OCI-LY7 (cell line): ENCODE data around the gene PDE8B. TPM values are rescaled to one million over a fixed set of nuclear protein-coding genes. Genes with fewer than 3 reads are reported as not detected.

Source experiments
- BruUV-seq: library from RNA; stranded (reverse); fragments of 400-500 nt; replicated peaks from 2 replicates; lab custom pipeline; 2021; lab: Mats Ljungman, UMichigan
- CTCF ChIA-PET: fragments of 300-600 bp; sonication (Branson Sonifier 250); formaldehyde crosslinking; loops from one replicate; lab custom pipeline; 2022; ENCODE audit warnings: antibody characterized with exemption; ENCODE audit not compliant: unreplicated experiment; lab: Charles Lee
- POLR2A ChIA-PET: fragments of 300-600 bp; sonication (Branson Sonifier 250); formaldehyde crosslinking; loops from one replicate; lab custom pipeline; 2022; ENCODE audit warnings: antibody characterized with exemption; lab: Charles Lee
- DNase-seq: peaks from one replicate; pipeline ENCODE4 v3.0.0-alpha.2; 2015; ENCODE audit warnings: low spot score
- H2AFZ ChIP-seq: fragments of 200-600 bp; sonication (generic), shearing (Covaris generic); 2 replicates; pipeline ENCODE4 v1.6.1; 2014; ENCODE audit warnings: mild to moderate bottlenecking, antibody characterized with exemption, low read length, moderate library complexity
- H3K27ac ChIP-seq: fragments of 200-600 bp; sonication (generic); 2 replicates; pipeline ENCODE4 v1.5.1; 2014; ENCODE audit warnings: mixed run types, low read depth, mild to moderate bottlenecking, moderate library complexity, low read length, inconsistent platforms; ENCODE audit not compliant: poor library complexity, severe bottlenecking
- H3K36me3 ChIP-seq: fragments of 200-600 bp; sonication (generic); 2 replicates; pipeline ENCODE4 v1.6.1; 2014; ENCODE audit warnings: mild to moderate bottlenecking, antibody characterized with exemption, low read length, moderate library complexity, mixed read lengths; ENCODE audit not compliant: insufficient read depth
- H3K4me1 ChIP-seq: fragments of 200-600 bp; sonication (generic); 2 replicates; pipeline ENCODE4 v1.5.1; 2014; ENCODE audit warnings: mild to moderate bottlenecking, low read length; ENCODE audit not compliant: insufficient read depth, poor library complexity, severe bottlenecking
- H3K4me2 ChIP-seq: fragments of 200-600 bp; sonication (generic); 2 replicates; pipeline ENCODE4 v1.6.1; 2014; ENCODE audit warnings: mild to moderate bottlenecking, low read length
- H3K4me3 ChIP-seq: fragments of 200-600 bp; sonication (generic); 2 replicates; pipeline ENCODE4 v1.5.1; 2014; ENCODE audit warnings: mild to moderate bottlenecking, low read depth, low read length; ENCODE audit not compliant: poor library complexity, severe bottlenecking
- H3K79me2 ChIP-seq: fragments of 200-600 bp; sonication (generic); 2 replicates; pipeline ENCODE4 v1.6.1; 2016; ENCODE audit warnings: low read depth, mild to moderate bottlenecking, low read length, moderate library complexity, mixed read lengths; ENCODE audit not compliant: insufficient read depth
- H3K9me2 ChIP-seq: fragments of 200-600 bp; sonication (generic); 2 replicates; pipeline ENCODE4 v1.6.1; 2016; ENCODE audit warnings: mild to moderate bottlenecking, low read length, mixed read lengths; ENCODE audit not compliant: insufficient read depth
- H3K9me3 ChIP-seq: fragments of 200-600 bp; sonication (generic); 2 replicates; pipeline ENCODE4 v1.6.1; 2014; ENCODE audit warnings: mild to moderate bottlenecking, mixed run types, low read length, mixed read lengths
- H4K20me1 ChIP-seq: fragments of 200-600 bp; sonication (generic); 2 replicates; pipeline ENCODE4 v1.6.1; 2014; ENCODE audit warnings: mild to moderate bottlenecking, antibody characterized with exemption, low read length, moderate library complexity, mixed read lengths; ENCODE audit not compliant: insufficient read depth
- EZH2phosphoT487 ChIP-seq: fragments of 200-600 bp; sonication (generic); IDR thresholded peaks from 2 replicates; pipeline ENCODE4 v1.6.1; 2018; ENCODE audit warnings: low read depth, borderline replicate concordance, mild to moderate bottlenecking, mixed run types, antibody characterized with exemption, low read length, moderate library complexity, mixed read lengths
- intact Hi-C: fragments of 100-400 bp; cut with micrococcal nuclease; formaldehyde crosslinking; loops from one replicate; pipeline ENCODE4 v1.10.0; 2022; ENCODE audit not compliant: unreplicated experiment
- total RNA-seq, 2 experiments: library from RNA; depleted of rRNA in 1 of 2; stranded (reverse); fragments of >200 nt in 1 of 2; shearing (Covaris generic) in 1 of 2; gene quantifications; 2 replicates each; pipeline ENCODE4 v1.2.3, GENCODE V29; 2014 to 2022
- TF ChIP-seq, protein P1 (sequence below): fragments of 200-600 bp; sonication (generic); conservative IDR thresholded peaks from 2 replicates; pipeline ENCODE4 v1.5.1; 2014; ENCODE audit warnings: mild to moderate bottlenecking, antibody characterized with exemption, low read length, moderate library complexity, mixed read lengths

Gene PDE8B
- total RNA-seq, 2 experiments from 2014 or later, result 0.21 to 0.22 TPM

DNA sequence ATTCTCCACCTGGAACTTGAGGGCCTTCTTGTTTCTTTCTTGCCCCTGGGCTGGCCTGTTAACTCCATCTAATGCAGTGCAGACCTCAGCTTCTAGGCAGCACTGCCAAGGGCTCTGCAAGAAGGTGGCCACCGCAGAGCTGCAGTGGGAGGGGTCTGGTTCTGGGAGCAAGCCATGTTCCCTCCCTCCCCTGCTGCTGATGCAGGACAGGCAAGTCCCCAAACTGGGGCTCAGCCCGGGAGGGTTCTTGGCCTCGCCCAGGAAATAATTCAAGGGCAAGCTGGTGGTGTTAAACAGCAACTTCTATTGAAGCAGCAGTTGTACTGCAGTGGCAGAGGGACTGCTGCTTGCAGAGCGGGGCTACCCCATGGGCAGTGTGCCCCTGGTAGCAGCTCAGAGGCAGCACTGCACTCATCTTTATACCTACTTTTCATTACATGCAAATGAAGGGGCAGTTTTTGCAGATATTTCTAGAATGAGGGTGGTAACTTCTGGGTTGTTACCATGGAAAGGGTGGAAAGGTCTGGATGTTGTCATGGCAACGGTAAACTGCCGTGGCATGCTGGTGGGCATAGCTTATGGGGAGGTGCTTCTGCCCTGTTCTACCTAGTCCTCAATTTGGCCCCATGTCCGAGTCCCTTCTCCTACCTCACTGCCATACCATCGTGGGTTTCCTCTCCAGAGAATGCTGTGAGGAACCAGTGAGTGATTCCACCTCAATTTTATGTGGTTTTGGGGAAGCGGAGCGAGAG lies 199.6 kb downstream of the PDE8B start:
- Histone ChIP-seq H3K4me3 (no peak overlapping the region), H3K36me3 (no peaks in the 10 kb centered on the region), H2AFZ (no peak overlapping the region), H3K79me2 (no peaks in the 10 kb centered on the region), H3K4me2 (no peak overlapping the region), H4K20me1 (no peaks in the 10 kb centered on the region), H3K4me1 (no peaks in the 10 kb centered on the region), H3K9me3 (no peaks in the 10 kb centered on the region), H3K27ac (no peak overlapping the region), H3K9me2 (no peaks in the 10 kb centered on the region)
- TF ChIP-seq, protein P1, sequence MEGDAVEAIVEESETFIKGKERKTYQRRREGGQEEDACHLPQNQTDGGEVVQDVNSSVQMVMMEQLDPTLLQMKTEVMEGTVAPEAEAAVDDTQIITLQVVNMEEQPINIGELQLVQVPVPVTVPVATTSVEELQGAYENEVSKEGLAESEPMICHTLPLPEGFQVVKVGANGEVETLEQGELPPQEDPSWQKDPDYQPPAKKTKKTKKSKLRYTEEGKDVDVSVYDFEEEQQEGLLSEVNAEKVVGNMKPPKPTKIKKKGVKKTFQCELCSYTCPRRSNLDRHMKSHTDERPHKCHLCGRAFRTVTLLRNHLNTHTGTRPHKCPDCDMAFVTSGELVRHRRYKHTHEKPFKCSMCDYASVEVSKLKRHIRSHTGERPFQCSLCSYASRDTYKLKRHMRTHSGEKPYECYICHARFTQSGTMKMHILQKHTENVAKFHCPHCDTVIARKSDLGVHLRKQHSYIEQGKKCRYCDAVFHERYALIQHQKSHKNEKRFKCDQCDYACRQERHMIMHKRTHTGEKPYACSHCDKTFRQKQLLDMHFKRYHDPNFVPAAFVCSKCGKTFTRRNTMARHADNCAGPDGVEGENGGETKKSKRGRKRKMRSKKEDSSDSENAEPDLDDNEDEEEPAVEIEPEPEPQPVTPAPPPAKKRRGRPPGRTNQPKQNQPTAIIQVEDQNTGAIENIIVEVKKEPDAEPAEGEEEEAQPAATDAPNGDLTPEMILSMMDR, result no peak
- no peak for TF ChIP-seq EZH2phosphoT487
- ChIA-PET CTCF (no interaction called here), POLR2A (interaction anchor here (1.1 kb wide), 1 partner anchor 378 kb away, joined by 3 read pairs; no protein-coding TSS in a partner anchor)
- no peak for DNase-seq
- intact Hi-C loops, result no loop called here
- no TSS peak for BruUV-seq

GRCh38 chr5:77413049-77413448 lies 202.6 kb downstream of the PDE8B start:
- Histone ChIP-seq H4K20me1 (no peaks in the 10 kb centered on the region), H3K36me3 (no peaks in the 10 kb centered on the region), H3K27ac (no peak overlapping the region), H3K9me3 (no peaks in the 10 kb centered on the region), H3K4me1 (no peaks in the 10 kb centered on the region), H3K4me3 (no peak overlapping the region), H3K79me2 (no peaks in the 10 kb centered on the region), H2AFZ (no peak overlapping the region), H3K4me2 (no peak overlapping the region), H3K9me2 (no peaks in the 10 kb centered on the region)
- DNase-seq, result no peak
- CTCF ChIA-PET, result no interaction called here
- TF ChIP-seq, protein P1, result no peak
- no peak for TF ChIP-seq EZH2phosphoT487
- POLR2A ChIA-PET, result interaction anchor here (0.6 kb wide), 1 partner anchor 14 kb away, joined by 3 read pairs; no protein-coding TSS in a partner anchor
- no TSS peak for BruUV-seq
- intact Hi-C loops, result no loop called here

- H3K4me2 ChIP-seq, result no peak overlapping the region
- TF ChIP-seq, protein P1, result no peak
- TF ChIP-seq EZH2phosphoT487, result no peak
- no peaks in the 10 kb centered on the region for H3K9me2 ChIP-seq
- ChIA-PET POLR2A (interaction anchor here (1.2 to 2.3 kb wide), 2 partner anchors 10 kb away, joined by 3 to 5 read pairs; no protein-coding TSS in a partner anchor), CTCF (interaction anchor here (0.5 kb wide), 1 partner anchor 187 kb away, joined by 3 read pairs; no protein-coding TSS in a partner anchor)
- H2AFZ ChIP-seq, result no peak overlapping the region
- no peak overlapping the region for H3K27ac ChIP-seq
- no peaks in the 10 kb centered on the region for H4K20me1 ChIP-seq
- H3K9me3 ChIP-seq, result no peaks in the 10 kb centered on the region
- BruUV-seq, result no TSS peak
- H3K79me2 ChIP-seq, result no peaks in the 10 kb centered on the region
- H3K4me3 ChIP-seq, result no peak overlapping the region
- no peaks in the 10 kb centered on the region for H3K36me3 ChIP-seq
- no peaks in the 10 kb centered on the region for H3K4me1 ChIP-seq
- intact Hi-C loops, result no loop called here
- DNase-seq, result no peak
Observed at GRCh38 chr5:77418162-77418561, 207.7 kb downstream of the PDE8B start.
